HG03135 (cell line): Measurements from ENCODE around the gene ADM2.
"Not testable (repeated sequence)": the region's sequence is repeated elsewhere in the genome, so short reads cannot be mapped to it uniquely, and the experiment has no call there.

Experiments used
- ATAC-seq: cut with Tn5 transposase; IDR thresholded peaks from one replicate; pipeline ENCODE4 v1.9.1; 2021; ENCODE audit warnings: mild to moderate bottlenecking, moderate library complexity; ENCODE audit not compliant: unreplicated experiment

ADM2 gene, protein sequence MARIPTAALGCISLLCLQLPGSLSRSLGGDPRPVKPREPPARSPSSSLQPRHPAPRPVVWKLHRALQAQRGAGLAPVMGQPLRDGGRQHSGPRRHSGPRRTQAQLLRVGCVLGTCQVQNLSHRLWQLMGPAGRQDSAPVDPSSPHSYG

GRCh38 chr22:50481440-50482106 lies at the start of gene ADM2:
Gene ADM2 (plus strand): TSS chr22:50481543. CDS start chr22:50481848, 305 bp downstream.
- ATAC-seq, result no peak

DNA sequence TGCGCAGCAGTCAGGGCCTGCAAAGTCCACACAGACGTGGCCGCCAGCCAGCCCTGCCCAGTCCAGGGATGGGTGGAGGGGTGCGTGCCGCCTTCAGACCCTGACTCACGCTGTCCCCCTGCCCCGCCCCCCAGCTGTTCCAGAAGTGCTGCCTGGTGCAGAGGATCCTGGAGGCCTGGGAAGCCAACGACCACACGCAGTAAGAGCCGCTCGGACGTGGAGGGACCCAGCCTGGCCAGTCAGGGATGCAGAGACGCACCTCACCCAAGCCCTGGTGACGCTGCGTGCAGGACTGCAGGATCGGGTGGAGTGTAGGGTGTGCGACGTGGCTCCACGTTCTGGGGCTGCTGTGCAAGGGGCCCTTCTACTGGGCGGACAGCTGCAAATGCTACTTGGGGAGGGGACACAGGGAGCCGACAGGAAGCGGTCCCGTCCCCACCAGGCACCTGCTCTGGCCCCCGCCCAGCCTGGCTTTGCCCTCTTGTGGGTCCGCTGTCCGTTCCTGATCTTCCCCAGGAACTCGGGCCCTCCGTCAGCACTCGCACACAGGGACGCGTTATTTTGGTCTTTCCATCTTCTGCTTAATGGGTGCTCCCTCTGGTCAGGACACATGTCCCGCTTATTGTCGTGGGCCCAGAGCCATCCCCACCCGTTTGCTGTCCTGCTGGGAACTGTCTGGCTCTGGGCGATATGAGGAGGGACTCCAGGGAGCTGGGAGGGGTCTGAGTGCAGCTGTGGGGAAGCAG lies 49.0 kb upstream of the ADM2 start:
- no peak for ATAC-seq

DNA sequence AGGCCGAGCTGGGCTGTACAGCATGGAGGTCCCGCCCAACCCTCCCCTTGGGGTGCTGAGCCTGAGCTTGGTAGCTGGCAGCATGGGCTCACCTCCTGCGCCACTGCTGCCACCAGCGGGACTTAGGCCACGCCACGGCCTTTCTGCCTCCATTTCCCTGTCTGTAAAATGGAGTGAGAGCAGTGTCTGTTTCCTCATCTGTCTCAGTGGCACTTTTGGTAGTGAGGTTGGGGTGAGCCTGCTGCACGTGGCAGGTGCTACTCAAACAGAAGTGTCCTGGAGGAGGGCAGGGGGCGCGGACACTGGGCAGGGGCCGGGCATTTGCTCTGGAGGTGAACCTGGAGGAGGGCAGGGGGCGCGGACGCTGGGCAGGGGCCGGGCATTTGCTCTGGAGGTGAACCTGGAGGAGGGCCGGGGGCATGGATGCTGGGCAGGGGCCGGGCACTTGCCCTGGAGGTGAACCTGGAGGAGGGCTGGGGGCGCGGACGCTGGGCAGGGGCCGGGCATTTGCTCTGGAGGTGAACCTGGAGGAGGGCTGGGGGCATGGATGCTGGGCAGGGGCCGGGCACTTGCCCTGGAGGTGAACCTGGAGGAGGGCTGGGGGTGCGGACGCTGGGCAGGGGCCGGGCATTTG lies 48.3 kb upstream of the ADM2 start:
- ATAC-seq, result not testable (repeated sequence)

- ATAC-seq, result no peak
Measured at GRCh38 chr22:50434849-50435248, 46.5 kb upstream of the ADM2 start.

GRCh38 chr22:50435291-50436014 lies 45.9 kb upstream of the ADM2 start:
- ATAC-seq, result no peak

GRCh38 chr22:50436015-50436830 lies 45.1 kb upstream of the ADM2 start:
- ATAC-seq, result no peak

DNA sequence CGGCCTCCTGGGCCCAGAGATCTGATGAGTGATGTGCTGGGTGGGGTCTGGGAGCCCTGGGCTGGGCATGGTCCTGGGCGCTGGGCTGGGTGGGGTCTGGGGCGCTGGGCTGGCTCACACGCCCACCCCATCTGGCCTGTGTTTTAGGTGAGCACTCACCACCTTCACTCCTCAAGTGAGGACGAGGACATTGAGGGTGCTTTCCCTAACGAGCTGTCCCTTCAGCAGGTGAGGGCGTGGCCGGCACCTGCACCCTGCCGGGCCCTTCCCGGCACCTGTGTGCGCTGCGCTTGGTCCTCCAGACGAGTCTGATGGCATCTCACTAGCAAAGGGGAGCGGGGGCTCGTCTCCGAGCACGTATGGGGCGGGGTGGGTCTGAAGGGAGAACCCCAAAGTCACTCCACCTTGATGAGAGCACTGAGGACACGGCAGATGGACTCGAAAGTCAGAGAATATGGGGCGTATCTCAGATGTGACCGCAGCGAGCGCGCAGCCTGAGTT lies 44.5 kb upstream of the ADM2 start:
- ATAC-seq, result no peak

- no peak for ATAC-seq
Measured at GRCh38 chr22:50437511-50438304, 43.6 kb upstream of the ADM2 start.

GRCh38 chr22:50438305-50439275 lies 42.8 kb upstream of the ADM2 start:
- no peak for ATAC-seq

DNA sequence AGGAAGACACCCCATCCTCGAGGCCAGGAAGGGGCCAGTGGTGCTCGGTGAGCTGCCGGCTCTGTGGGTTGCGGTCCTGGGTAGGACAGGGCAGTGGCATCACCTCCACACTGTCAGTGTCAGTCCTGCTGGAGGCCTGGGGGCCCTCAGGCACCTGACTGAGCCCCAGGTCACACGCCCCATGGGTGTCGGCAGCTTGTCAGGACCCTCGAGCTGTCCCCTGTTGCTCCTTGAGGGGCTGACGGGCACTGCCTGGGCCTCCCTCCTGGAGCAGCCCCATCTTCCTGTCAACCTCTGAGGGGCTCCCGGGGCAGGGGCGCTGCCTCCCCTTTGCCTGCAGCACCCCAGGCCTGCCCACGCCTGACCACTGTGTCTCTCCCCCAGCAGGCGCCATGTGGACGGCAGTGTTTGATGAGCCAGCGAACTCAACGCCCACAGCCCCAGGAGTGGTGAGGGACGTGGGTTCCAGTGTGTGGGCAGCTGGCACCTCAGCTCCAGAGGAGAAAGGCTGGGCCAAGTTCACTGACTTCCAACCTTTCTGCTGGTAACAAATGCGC lies 42.0 kb upstream of the ADM2 start:
- no peak for ATAC-seq

DNA sequence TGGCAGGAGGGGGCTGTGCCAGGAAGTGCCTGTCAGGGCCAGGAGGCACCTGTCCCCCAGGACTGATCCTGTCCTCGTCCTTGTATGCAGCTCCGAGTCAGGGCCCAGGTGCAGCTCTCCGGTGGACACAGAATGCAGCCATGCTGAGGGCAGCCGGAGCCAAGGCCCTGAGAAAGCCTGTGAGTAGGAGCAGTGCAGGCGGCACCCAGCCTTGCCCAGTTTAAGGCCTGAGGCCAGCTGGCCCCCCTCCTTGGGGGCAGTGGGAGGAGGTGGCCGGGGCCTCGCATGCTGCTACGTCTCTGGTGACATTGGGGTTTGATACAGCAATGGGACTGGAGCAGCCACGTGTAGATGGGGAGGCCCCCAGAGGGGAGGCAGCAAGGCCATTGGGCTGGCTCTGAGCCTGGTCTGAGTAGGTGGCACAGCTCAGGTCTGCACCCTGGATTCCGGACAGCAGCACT lies 41.4 kb upstream of the ADM2 start:
- no peak for ATAC-seq

GRCh38 chr22:50440544-50441249 lies 40.6 kb upstream of the ADM2 start:
- no peak for ATAC-seq

GRCh38 chr22:50441428-50441993 lies 39.8 kb upstream of the ADM2 start:
- ATAC-seq, result no peak

- ATAC-seq, result no peak
Measured at GRCh38 chr22:50443197-50443596, 38.1 kb upstream of the ADM2 start.

DNA sequence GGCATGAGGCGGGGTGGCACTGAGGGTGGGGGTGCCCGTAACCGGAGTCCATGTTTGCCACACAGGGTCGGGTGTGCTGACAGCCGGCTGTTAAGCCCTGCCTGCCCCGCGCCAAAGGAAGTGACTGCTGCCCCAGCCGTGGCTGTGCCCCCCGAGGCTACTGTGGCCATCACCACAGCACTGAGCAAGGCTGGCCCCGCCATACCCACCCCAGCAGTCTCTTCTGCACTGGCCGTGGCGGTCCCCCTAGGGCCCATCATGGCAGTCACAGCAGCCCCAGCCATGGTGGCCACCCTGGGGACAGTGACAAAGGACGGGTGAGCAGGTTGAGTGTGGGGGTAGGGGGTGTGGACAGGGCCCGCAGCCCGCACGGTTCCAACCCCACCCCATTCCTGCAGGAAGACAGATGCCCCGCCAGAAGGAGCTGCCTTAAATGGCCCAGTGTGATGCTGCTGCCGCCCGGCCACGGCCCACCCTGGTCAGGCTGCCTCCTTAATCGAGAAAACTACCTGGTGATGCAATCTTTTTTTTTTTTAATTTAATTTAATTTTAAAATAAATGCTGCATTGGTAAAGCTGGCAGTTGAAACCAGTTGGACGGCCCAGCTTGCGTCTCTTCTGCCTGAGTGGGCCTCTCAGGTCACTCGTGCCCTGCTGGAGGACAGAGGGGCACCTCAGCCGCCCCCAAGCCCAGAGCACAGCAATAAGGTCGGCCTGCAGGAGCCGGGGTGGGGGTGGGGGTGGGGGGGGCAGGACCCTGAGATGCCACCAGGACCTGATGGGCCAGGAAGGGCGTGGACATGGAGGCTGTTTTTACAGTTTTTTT lies 37.3 kb upstream of the ADM2 start:
- ATAC-seq, result no peak

- no peak for ATAC-seq
Measured at GRCh38 chr22:50444663-50445062, 36.7 kb upstream of the ADM2 start.
